ENCODE data around the gene DAP. TPM values are rescaled to one million over a fixed set of nuclear protein-coding genes. Genes with fewer than 3 reads are reported as not detected.
"Not testable (repeated sequence)": the region's sequence is repeated elsewhere in the genome, so short reads cannot be mapped to it uniquely, and the experiment has no call there.

DAP gene
- total RNA-seq, 4 donors from 2014 or later: 33.6 to 71.4 (median 47.9) TPM

GRCh38 chr5:10789021-10789420 lies 28.0 kb upstream of the DAP start:
- Histone ChIP-seq H3K4me1 (no peaks in the 10 kb centered on the region), H3K36me3 (no peaks in the 10 kb centered on the region), H3K4me3 (no peak overlapping the region), H3K27me3 (no peaks in the 10 kb centered on the region), H3K27ac (peak overlapping the region in 3 of 4 donors; percentile 6 to 13 (median 10)), H3K9me3 (no peaks in the 10 kb centered on the region)
- DNase-seq: peak; percentile 10
- in situ Hi-C loops (cut with MboI; ENCODE audit: low pct_ligation_motif_present in 1 of 4, low pct_unique_long_range_greater_than_20kb in 1 of 4, low sequenced_read_pairs in 3 of 4): no loop called here
- no peak for TF ChIP-seq POLR2AphosphoS5 (IDR thresholded peaks at IDR 0.05)
- WGBS, 2 donors (ENCODE audit: low coverage in 1 of 2): 46 to 83% methylated on average over 2 to 3 of the region's 3 CpGs
- intact Hi-C loops (cut with DNase I; ENCODE audit: low total_unique reads): no loop called here

- no peaks in the 10 kb centered on the region for H3K9me3 ChIP-seq
- no peaks in the 10 kb centered on the region for H3K27me3 ChIP-seq
- no peak for TF ChIP-seq POLR2AphosphoS5 (IDR thresholded peaks at IDR 0.05)
- no peak for TF ChIP-seq CTCF (IDR thresholded peaks at IDR 0.05)
- no peak for TF ChIP-seq EP300 (IDR thresholded peaks at IDR 0.05; ENCODE audit: low read depth)
- no peak for TF ChIP-seq POLR2A (IDR thresholded peaks at IDR 0.05)
- no peaks in the 10 kb centered on the region for H3K4me1 ChIP-seq
- no peaks in the 10 kb centered on the region for H3K36me3 ChIP-seq
- H3K27ac ChIP-seq: peak overlapping the region in 1 of 4 donors; percentile 6
- 89 to 93% methylated on average over 4 to 5 of the region's 5 CpGs for WGBS, 2 donors (ENCODE audit: low coverage in 1 of 2)
- in situ Hi-C loops (cut with MboI; ENCODE audit: low pct_ligation_motif_present in 1 of 4, low pct_unique_long_range_greater_than_20kb in 1 of 4, low sequenced_read_pairs in 3 of 4): no loop called here
- no peak overlapping the region for H3K4me3 ChIP-seq
- DNase-seq: no peak
- intact Hi-C loops (cut with DNase I; ENCODE audit: low total_unique reads): no loop called here
These were observed 27.3 kb upstream of the DAP start for GRCh38 chr5:10788358-10788757.

DNA sequence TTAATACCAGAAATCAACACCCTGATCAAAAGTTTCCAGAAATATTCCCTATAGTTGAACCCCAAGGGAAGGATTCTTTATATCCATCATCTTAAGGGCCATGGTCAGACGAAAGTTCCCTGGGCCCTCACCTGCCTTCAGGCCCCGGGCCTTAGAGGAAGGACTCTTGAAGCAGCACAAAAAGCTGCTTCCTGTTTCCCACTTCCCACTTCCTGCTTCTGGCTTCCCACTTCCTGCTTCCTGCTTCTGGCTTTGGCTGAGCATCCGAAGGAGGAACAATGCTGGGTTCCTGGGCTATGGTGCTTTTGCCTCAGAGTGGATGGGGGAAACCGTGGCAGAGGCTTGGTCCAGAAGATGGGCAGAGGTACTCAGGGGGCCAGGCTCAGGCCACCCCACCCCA lies 25.8 kb upstream of the DAP start:
- intact Hi-C loops (cut with DNase I; ENCODE audit: low total_unique reads): no loop called here
- no peak overlapping the region for H3K27ac ChIP-seq
- in situ Hi-C loops (cut with MboI; ENCODE audit: low pct_ligation_motif_present in 1 of 4, low pct_unique_long_range_greater_than_20kb in 1 of 4, low sequenced_read_pairs in 3 of 4): no loop called here
- H3K27me3 ChIP-seq: no peaks in the 10 kb centered on the region
- H3K9me3 ChIP-seq: no peaks in the 10 kb centered on the region
- no peak overlapping the region for H3K4me3 ChIP-seq
- DNase-seq: no peak
- no peaks in the 10 kb centered on the region for H3K36me3 ChIP-seq
- WGBS, 2 donors (ENCODE audit: low coverage in 1 of 2): 63 to 72% methylated on average over 2 to 4 of the region's 4 CpGs
- TF ChIP-seq CTCF (IDR thresholded peaks at IDR 0.05) (no peak), POLR2AphosphoS5 (IDR thresholded peaks at IDR 0.05) (no peak), EP300 (IDR thresholded peaks at IDR 0.05; ENCODE audit: low read depth) (no peak), POLR2A (IDR thresholded peaks at IDR 0.05) (no peak)
- no peaks in the 10 kb centered on the region for H3K4me1 ChIP-seq

DNA sequence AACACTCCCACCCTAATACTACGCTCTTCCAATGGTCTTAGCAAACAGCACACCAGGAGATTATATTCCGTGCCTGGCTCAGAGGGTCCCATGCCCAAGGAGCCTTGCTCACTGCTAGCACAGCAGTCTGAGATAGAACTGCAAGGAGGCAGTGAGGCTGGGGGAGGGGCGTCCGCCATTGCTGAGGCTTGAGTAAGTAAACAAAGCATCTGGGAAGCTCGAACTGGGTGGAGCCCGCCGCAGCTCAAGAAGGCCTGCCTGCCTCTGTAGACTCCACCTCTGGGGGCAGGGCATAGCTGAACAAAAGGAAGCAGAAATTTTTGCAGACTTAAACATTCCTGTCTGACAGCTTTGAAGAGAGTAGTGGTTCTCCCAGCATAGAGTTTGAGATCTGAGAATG lies 19.2 kb upstream of the DAP start:
- DNase-seq; H3K27me3 ChIP-seq; H3K4me1 ChIP-seq; H3K9me3 ChIP-seq; H3K27ac ChIP-seq; intact Hi-C loops (cut with DNase I; ENCODE audit: low total_unique reads); H3K36me3 ChIP-seq; H3K4me3 ChIP-seq; in situ Hi-C loops (cut with MboI; ENCODE audit: low pct_ligation_motif_present in 1 of 4, low pct_unique_long_range_greater_than_20kb in 1 of 4, low sequenced_read_pairs in 3 of 4): not testable (repeated sequence)
- WGBS, 2 donors (ENCODE audit: low coverage in 1 of 2): 75% methylated on average over 7 of the region's 7 CpGs; no CpG with 5 or more reads in 1 of the 2 donors

GRCh38 chr5:10779592-10779991 lies 18.6 kb upstream of the DAP start:
- no peaks in the 10 kb centered on the region for H3K4me1 ChIP-seq
- H3K27ac ChIP-seq: no peak overlapping the region
- no peak for TF ChIP-seq CTCF (IDR thresholded peaks at IDR 0.05)
- TF ChIP-seq EP300 (IDR thresholded peaks at IDR 0.05; ENCODE audit: low read depth): no peak
- TF ChIP-seq POLR2A (IDR thresholded peaks at IDR 0.05): no peak
- no peak for TF ChIP-seq POLR2AphosphoS5 (IDR thresholded peaks at IDR 0.05)
- H3K4me3 ChIP-seq: no peak overlapping the region
- no peaks in the 10 kb centered on the region for H3K36me3 ChIP-seq
- no peak for DNase-seq
- in situ Hi-C loops (cut with MboI; ENCODE audit: low pct_ligation_motif_present in 1 of 4, low pct_unique_long_range_greater_than_20kb in 1 of 4, low sequenced_read_pairs in 3 of 4) (no loop called here), intact Hi-C loops (cut with DNase I; ENCODE audit: low total_unique reads) (no loop called here)
- H3K27me3 ChIP-seq: no peaks in the 10 kb centered on the region
- H3K9me3 ChIP-seq: no peaks in the 10 kb centered on the region

Data from transverse colon (tissue), 4 donors.